GM18502 (cell line): ENCODE measurements around the gene CDH26.

Experiments
- ATAC-seq: cut with Tn5 transposase; IDR thresholded peaks from one replicate; pipeline ENCODE4 v1.9.1; 2021; ENCODE audit warnings: mild to moderate bottlenecking; ENCODE audit not compliant: unreplicated experiment, poor library complexity

The CDH26 gene

DNA sequence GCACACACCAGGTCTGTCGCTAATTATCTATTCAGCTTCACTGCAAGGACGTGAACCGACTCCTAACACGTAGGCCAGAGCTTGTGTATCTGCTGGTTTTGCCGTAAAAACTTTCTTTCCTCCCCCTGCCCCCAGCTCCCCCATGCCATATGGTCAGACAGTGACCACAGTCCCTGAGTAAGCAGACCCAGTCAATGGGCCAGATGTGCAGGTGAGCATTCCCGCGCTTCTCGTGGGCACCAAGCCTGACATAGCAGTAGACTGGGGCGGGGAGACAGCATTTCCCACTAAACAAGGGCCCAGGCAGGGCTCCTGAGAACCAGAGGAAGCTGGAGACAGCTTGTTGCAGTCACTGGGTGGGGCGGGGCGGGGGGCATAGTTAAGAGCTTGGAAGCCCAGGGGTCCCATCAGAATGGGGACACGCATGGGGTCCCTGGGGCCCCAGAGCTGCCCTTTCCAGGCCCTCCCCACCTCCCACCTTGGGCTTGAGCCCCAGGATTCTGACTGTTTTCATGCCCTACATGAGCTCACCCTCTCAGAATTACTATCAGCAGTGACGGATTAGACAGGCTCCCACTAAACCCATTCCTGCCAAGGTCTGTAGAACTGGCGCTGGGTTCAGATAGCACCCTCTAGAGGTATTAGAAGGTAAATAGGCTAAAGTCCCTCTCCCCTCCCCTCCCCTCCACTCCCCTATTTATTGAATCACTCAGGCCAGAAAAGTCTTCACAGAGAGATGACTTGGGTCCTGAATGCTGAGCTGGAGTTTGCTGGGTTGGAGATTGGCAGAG lies 51.8 kb downstream of the CDH26 start:
- ATAC-seq, result no peak

- no peak for ATAC-seq
These were observed 52.7 kb downstream of the CDH26 start for GRCh38 chr20:60010689-60011458.

GRCh38 chr20:60011512-60012507 lies 53.6 kb downstream of the CDH26 start:
- ATAC-seq, result no peak

GRCh38 chr20:60013296-60014139 lies 55.3 kb downstream of the CDH26 start:
- ATAC-seq, result no peak

DNA sequence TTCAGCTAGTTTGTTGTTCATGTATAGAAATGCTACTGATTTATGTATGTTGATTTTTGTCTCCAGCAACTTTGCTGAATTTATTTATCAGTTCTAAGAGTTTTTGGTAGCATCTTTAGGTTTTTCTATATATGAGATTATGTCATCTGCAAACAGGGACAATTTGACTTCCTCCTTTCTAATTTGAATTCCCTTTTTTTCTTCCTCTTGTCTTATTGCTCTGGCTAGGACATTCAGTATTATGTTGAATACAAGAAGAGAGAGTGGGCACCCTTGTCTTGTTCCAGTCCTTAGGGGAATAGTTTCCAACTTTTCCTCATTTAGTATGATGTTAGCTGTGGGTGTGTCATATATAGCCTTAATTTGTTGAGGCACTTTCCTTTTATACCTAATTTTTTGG lies 58.2 kb downstream of the CDH26 start:
- no peak for ATAC-seq

GRCh38 chr20:60020251-60020650 lies 62.0 kb downstream of the CDH26 start:
- ATAC-seq, result no peak

GRCh38 chr20:60021104-60021503 lies 62.9 kb downstream of the CDH26 start:
- ATAC-seq, result no peak

GRCh38 chr20:60022849-60023248 lies 64.6 kb downstream of the CDH26 start:
- no peak for ATAC-seq

GRCh38 chr20:60024245-60024644 lies 66.0 kb downstream of the CDH26 start:
- ATAC-seq, result no peak

GRCh38 chr20:60024801-60025200 lies 66.6 kb downstream of the CDH26 start:
- no peak for ATAC-seq

DNA sequence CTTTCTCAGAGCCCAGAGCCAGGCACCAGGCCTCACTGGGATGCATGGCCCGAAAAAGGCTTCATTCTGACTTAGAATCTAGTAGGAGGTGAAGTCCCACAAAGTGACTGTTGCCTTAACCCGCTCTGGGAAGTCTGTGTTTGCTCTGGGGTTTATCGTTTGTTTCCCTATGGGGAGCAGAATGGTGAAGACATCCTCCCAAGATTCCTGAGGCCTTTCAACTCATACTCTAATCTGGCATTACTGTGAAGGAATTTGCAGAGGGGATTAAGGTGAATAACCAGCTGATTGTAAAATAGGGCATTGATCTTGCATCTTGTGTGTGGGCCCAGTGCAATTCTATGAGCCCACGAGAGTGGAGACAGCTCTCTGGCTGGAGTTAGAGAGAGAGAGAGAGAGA lies 67.8 kb downstream of the CDH26 start:
- no peak for ATAC-seq

DNA sequence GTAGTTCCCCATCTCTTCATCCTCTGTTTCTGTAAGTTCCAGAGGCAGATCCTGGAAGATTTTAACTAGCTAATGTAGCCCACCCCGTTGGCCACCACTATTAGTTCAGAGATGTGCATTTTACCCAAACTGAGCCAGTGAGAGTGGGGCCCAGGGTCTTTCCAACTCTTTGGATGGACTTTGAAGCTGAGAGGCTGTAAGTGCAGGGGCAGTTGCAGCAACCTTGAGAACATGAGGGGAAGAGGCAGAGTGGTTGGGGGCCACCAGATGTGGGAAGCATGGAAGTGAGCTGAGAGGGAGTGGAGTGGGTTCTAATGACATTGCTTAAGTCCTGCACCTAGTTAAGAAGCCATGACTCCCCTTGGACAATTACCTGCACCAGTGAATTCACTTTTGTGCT lies 72.2 kb downstream of the CDH26 start:
- ATAC-seq, result no peak

DNA sequence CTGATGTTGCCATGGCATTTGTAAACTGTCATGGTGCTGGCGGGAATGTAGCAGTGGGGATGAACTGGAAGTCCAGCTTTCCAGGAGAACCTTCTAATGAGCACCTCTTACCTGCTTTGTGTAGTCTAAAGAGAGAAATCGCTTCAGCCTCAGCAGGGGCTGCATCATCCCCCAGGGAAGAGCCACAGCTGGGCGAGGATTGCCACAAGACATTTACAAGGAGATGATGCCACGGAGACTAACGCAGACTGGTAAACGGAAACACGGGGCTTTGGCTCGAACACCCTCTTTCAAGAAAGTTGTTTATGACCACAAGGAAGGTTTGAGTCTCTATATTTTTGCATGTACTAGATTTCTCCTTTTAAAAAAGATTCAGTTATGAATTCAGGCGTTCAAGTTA lies 72.9 kb downstream of the CDH26 start:
- no peak for ATAC-seq

GRCh38 chr20:60034231-60035110 lies 76.2 kb downstream of the CDH26 start:
- no peak for ATAC-seq

GRCh38 chr20:60035486-60035885 lies 77.3 kb downstream of the CDH26 start:
- ATAC-seq, result no peak

DNA sequence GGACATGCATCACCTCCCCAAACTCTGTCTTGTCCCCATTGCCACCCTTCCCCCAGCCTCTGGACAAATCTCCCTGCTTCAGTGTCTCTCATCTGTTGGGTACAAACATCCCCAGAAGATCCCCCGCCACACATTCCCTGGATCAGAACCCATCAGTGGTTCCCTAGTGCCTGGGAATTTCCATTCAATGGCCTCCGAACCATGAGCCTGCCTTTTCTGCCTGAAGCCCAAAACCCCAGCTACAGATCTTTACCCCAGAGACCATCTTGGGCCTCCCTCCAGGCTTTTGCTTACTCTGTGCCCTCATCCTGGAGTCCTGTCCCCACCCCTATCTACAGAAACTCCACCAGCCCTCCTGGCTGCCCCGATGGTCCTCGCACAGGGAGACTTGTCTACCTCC lies 78.1 kb downstream of the CDH26 start:
- no peak for ATAC-seq

DNA sequence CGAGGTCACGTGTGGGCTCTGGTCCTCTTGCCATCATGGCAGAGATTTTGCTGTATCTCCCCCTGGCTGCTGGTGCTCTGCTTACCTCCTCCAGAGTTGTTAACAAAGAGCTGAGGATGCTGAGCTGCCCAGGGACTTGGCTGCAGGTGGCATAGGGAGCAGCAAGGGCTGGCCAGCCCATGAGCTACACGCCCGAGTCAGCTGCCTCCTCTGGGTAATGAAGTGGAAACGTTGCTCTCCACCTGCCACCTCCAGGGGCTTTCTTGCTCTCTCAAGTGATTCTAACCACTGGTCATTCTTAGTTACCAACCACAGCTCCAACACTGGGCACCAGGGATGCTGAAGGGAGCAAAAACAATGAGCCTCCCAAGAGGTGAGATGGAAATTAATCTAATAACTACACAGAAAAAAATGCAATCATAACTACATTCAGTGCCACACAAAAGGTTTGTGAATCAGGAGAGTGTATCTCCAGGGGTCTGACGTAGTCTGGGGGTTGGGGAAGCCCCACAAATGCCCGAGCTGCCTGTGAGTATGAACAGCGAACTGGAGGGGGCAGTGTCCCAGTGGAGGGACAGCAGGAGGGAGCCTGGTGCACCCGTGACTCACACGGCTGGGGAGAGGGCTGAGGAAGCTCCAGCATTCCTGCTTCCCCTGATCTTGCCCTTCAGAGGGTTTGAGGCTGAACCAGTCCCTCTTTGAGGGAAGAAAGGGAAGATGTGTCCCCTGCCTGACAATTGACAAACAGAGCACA lies 78.7 kb downstream of the CDH26 start:
- no peak for ATAC-seq

- ATAC-seq, result no peak
These were observed 80.3 kb downstream of the CDH26 start for GRCh38 chr20:60038400-60039008.
